Liver (tissue), 9 donors: ENCODE data around the gene MEGF11. TPM values are rescaled to one million over a fixed set of nuclear protein-coding genes. Genes with fewer than 3 reads are reported as not detected.

Experiments
- DNase-seq: peaks from one replicate; pipeline ENCODE4 v3.0.0-alpha.2; 2017; ENCODE audit warnings: low spot score
- H3K27ac ChIP-seq, 2 donors: one replicate each; pipeline ENCODE4 v1.7.0; 2013; ENCODE audit warnings: inconsistent platforms in 2 of 2, low read length in 2 of 2, control low read depth in 1 of 2, low read depth in 1 of 2, mild to moderate bottlenecking in 1 of 2
- H3K27me3 ChIP-seq, 4 donors: one replicate each; pipeline versions ENCODE4 v1.6.1 to v1.7.0; 2013; ENCODE audit warnings: low read length in 3 of 4, inconsistent platforms in 1 of 4, mild to moderate bottlenecking in 1 of 4, moderate library complexity in 1 of 4; ENCODE audit not compliant: control insufficient read depth in 4 of 4, insufficient read depth in 4 of 4
- H3K36me3 ChIP-seq, 4 donors: one replicate each; pipeline versions ENCODE4 v1.6.1 to v1.7.0; 2013; ENCODE audit warnings: low read length in 3 of 4, mild to moderate bottlenecking in 3 of 4, low read depth in 1 of 4, moderate library complexity in 1 of 4; ENCODE audit not compliant: control insufficient read depth in 4 of 4, insufficient read depth in 3 of 4
- H3K4me1 ChIP-seq, 4 donors: one replicate each; pipeline versions ENCODE4 v1.6.1 to v1.7.0; 2013; ENCODE audit warnings: low read length in 3 of 4, mild to moderate bottlenecking in 3 of 4, moderate library complexity in 1 of 4; ENCODE audit not compliant: control insufficient read depth in 4 of 4, insufficient read depth in 4 of 4
- H3K4me3 ChIP-seq, 3 donors: one replicate each; pipeline versions ENCODE4 v1.6.1 to v1.7.0; 2013; ENCODE audit warnings: low read length in 3 of 3, control low read depth in 1 of 3, low read depth in 1 of 3, mild to moderate bottlenecking in 1 of 3
- H3K9ac ChIP-seq, 2 donors: one replicate each; pipeline ENCODE4 v1.7.0; 2013; ENCODE audit warnings: low read length in 2 of 2, mild to moderate bottlenecking in 2 of 2, moderate library complexity in 2 of 2, control low read depth in 1 of 2, low read depth in 1 of 2
- H3K9me3 ChIP-seq, 4 donors: one replicate each; pipeline versions ENCODE4 v1.6.1 to v1.7.0; 2013; ENCODE audit warnings: low read length in 3 of 4; ENCODE audit not compliant: control insufficient read depth in 4 of 4
- EGR1 ChIP-seq, 2 donors: IDR thresholded peaks; 2 replicates each; pipeline ENCODE4 v1.6.1; 2016 to 2018; ENCODE audit warnings: antibody characterized with exemption in 2 of 2, low read depth in 2 of 2
- FOXA1 ChIP-seq: IDR thresholded peaks from 2 replicates; pipeline ENCODE4 v1.6.1; 2016; ENCODE audit warnings: antibody characterized with exemption
- FOXA2 ChIP-seq: IDR thresholded peaks from 2 replicates; pipeline ENCODE4 v1.6.1; 2016; ENCODE audit warnings: antibody characterized with exemption
- GABPA ChIP-seq, 2 donors: IDR thresholded peaks in 1 of 2; conservative IDR thresholded peaks in 1 of 2; 2 replicates each; pipeline ENCODE4 v1.6.1; 2016; ENCODE audit warnings: antibody characterized with exemption in 2 of 2, mild to moderate bottlenecking in 1 of 2, moderate library complexity in 1 of 2
- HNF4A ChIP-seq, 2 donors: conservative IDR thresholded peaks; 2 replicates each; pipeline ENCODE4 v1.6.1; 2016; ENCODE audit warnings: antibody characterized with exemption in 2 of 2, mild to moderate bottlenecking in 2 of 2
- JUND ChIP-seq, 2 donors: IDR thresholded peaks; 2 replicates each; pipeline ENCODE4 v1.6.1; 2016; ENCODE audit warnings: antibody characterized with exemption in 2 of 2
- NR2F2 ChIP-seq: IDR thresholded peaks from 2 replicates; pipeline ENCODE4 v1.6.1; 2016; ENCODE audit warnings: antibody characterized with exemption
- RAD21 ChIP-seq, 2 donors: IDR thresholded peaks; 2 replicates each; pipeline ENCODE4 v1.6.1; 2016; ENCODE audit warnings: antibody characterized with exemption in 2 of 2, mild to moderate bottlenecking in 2 of 2
- RXRA ChIP-seq, 2 donors: IDR thresholded peaks; 2 replicates each; pipeline ENCODE4 v1.6.1; 2017 to 2018; ENCODE audit warnings: antibody characterized with exemption in 2 of 2, mild to moderate bottlenecking in 1 of 2
- SP1 ChIP-seq: IDR thresholded peaks from 2 replicates; pipeline ENCODE4 v1.6.1; 2018; ENCODE audit warnings: antibody characterized with exemption, mild to moderate bottlenecking
- TAF1 ChIP-seq: conservative IDR thresholded peaks from 2 replicates; pipeline ENCODE4 v1.6.1; 2016; ENCODE audit warnings: antibody characterized with exemption, mild to moderate bottlenecking
- YY1 ChIP-seq: IDR thresholded peaks from 2 replicates; pipeline ENCODE4 v1.6.1; 2016; ENCODE audit warnings: antibody characterized with exemption, mild to moderate bottlenecking
- WGBS: extraction: QIAGEN DNeasy Blood & Tissue Kit; methylation state at CpG from one replicate; pipeline ENCODE4 v1.1.7; 2013; 5-methylcytosine and 5-hydroxymethylcytosine counted together
- polyA plus RNA-seq, 2 donors: library from polyadenylated mRNA; stranded (reverse) in 1 of 2; unstranded in 1 of 2; fragments of 200-250 nt in 1 of 2; fragments of >200 nt in 1 of 2; fragmentation: Nextera tagmentation in 1 of 2; extraction: Ambion mirVana in 1 of 2; gene quantifications; one replicate each; pipeline versions ENCODE4 v1.2.1 to v1.2.3, GENCODE V29; 2013 to 2015
- total RNA-seq, 2 donors: library from RNA; depleted of rRNA; stranded (reverse); fragments of >200 nt; gene quantifications; one replicate each; pipeline ENCODE4 v1.2.3, GENCODE V29; 2014
- TF ChIP-seq, protein P1 (sequence below): IDR thresholded peaks from 2 replicates; pipeline ENCODE4 v1.6.1; 2016; ENCODE audit warnings: antibody characterized with exemption
- TF ChIP-seq, protein P2 (sequence below): IDR thresholded peaks from 2 replicates; pipeline ENCODE4 v1.6.1; 2016; ENCODE audit warnings: antibody characterized with exemption, mild to moderate bottlenecking
- TF ChIP-seq, protein P3 (sequence below): IDR thresholded peaks from 2 replicates; pipeline ENCODE4 v1.6.1; 2016; ENCODE audit warnings: antibody characterized with exemption
- TF ChIP-seq, protein P4 (sequence below): fragments of 150-350 bp; IDR thresholded peaks from 2 replicates; pipeline ENCODE4 v1.5.1; 2017; ENCODE audit warnings: improper control_type of control experiment, low read depth, low read length; ENCODE audit not compliant: missing input control
- TF ChIP-seq, protein P5 (sequence below): IDR thresholded peaks from 2 replicates; pipeline ENCODE4 v1.6.1; 2016; ENCODE audit warnings: antibody characterized with exemption
- donor health status: healthy.
- donor health status: healthy.
- donor health status: healthy.
- donor health status: healthy.
- donor health status: healthy.

MEGF11 gene
- total and polyA plus RNA-seq, 4 donors, result under 0.01 to 0.51 (median 0.03) TPM; not detected in 1

DNA sequence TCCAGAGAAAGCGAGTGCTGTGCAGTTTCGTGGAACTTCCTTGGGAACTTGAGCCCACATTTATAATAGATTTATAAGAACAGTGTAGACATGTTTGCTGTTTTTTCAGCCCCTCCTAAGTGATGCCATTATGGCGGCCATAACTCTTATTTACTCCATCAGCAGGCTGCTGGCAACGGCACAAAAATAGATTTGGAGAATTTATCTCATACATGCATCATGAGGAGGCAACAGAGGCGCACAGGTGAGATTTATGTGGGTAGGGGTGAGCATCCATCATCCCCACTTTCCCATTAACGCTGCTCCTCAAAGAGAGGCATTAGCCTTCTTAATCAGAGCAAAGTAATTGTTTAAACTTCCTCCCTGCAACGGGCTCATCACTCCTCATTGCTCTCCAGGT is 201.7 kb downstream of the MEGF11 start:
- H3K36me3 ChIP-seq, result no peaks in the 10 kb centered on the region
- no peaks in the 10 kb centered on the region for H3K27me3 ChIP-seq
- WGBS, result 76% methylated on average over 7 of the region's 7 CpGs
- H3K4me1 ChIP-seq, result no peaks in the 10 kb centered on the region
- no peak overlapping the region for H3K9ac ChIP-seq
- H3K27ac ChIP-seq, result no peak overlapping the region
- DNase-seq, result no peak
- no peak overlapping the region for H3K4me3 ChIP-seq
- TF ChIP-seq, protein P1, sequence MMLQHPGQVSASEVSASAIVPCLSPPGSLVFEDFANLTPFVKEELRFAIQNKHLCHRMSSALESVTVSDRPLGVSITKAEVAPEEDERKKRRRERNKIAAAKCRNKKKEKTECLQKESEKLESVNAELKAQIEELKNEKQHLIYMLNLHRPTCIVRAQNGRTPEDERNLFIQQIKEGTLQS, result no peak
- TF ChIP-seq, protein P2, sequence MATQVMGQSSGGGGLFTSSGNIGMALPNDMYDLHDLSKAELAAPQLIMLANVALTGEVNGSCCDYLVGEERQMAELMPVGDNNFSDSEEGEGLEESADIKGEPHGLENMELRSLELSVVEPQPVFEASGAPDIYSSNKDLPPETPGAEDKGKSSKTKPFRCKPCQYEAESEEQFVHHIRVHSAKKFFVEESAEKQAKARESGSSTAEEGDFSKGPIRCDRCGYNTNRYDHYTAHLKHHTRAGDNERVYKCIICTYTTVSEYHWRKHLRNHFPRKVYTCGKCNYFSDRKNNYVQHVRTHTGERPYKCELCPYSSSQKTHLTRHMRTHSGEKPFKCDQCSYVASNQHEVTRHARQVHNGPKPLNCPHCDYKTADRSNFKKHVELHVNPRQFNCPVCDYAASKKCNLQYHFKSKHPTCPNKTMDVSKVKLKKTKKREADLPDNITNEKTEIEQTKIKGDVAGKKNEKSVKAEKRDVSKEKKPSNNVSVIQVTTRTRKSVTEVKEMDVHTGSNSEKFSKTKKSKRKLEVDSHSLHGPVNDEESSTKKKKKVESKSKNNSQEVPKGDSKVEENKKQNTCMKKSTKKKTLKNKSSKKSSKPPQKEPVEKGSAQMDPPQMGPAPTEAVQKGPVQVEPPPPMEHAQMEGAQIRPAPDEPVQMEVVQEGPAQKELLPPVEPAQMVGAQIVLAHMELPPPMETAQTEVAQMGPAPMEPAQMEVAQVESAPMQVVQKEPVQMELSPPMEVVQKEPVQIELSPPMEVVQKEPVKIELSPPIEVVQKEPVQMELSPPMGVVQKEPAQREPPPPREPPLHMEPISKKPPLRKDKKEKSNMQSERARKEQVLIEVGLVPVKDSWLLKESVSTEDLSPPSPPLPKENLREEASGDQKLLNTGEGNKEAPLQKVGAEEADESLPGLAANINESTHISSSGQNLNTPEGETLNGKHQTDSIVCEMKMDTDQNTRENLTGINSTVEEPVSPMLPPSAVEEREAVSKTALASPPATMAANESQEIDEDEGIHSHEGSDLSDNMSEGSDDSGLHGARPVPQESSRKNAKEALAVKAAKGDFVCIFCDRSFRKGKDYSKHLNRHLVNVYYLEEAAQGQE, result no peak
- TF ChIP-seq RAD21 (IDR thresholded peaks at IDR 0.05), result no peak
- TF ChIP-seq FOXA2, result no peak
- no peak for TF ChIP-seq EGR1 (IDR thresholded peaks at IDR 0.05; ENCODE audit: low read depth in 2 of 2)
- TF ChIP-seq, protein P3, sequence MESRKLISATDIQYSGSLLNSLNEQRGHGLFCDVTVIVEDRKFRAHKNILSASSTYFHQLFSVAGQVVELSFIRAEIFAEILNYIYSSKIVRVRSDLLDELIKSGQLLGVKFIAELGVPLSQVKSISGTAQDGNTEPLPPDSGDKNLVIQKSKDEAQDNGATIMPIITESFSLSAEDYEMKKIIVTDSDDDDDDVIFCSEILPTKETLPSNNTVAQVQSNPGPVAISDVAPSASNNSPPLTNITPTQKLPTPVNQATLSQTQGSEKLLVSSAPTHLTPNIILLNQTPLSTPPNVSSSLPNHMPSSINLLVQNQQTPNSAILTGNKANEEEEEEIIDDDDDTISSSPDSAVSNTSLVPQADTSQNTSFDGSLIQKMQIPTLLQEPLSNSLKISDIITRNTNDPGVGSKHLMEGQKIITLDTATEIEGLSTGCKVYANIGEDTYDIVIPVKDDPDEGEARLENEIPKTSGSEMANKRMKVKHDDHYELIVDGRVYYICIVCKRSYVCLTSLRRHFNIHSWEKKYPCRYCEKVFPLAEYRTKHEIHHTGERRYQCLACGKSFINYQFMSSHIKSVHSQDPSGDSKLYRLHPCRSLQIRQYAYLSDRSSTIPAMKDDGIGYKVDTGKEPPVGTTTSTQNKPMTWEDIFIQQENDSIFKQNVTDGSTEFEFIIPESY, result no peak
- TF ChIP-seq TAF1, result no peak
- TF ChIP-seq, protein P4, sequence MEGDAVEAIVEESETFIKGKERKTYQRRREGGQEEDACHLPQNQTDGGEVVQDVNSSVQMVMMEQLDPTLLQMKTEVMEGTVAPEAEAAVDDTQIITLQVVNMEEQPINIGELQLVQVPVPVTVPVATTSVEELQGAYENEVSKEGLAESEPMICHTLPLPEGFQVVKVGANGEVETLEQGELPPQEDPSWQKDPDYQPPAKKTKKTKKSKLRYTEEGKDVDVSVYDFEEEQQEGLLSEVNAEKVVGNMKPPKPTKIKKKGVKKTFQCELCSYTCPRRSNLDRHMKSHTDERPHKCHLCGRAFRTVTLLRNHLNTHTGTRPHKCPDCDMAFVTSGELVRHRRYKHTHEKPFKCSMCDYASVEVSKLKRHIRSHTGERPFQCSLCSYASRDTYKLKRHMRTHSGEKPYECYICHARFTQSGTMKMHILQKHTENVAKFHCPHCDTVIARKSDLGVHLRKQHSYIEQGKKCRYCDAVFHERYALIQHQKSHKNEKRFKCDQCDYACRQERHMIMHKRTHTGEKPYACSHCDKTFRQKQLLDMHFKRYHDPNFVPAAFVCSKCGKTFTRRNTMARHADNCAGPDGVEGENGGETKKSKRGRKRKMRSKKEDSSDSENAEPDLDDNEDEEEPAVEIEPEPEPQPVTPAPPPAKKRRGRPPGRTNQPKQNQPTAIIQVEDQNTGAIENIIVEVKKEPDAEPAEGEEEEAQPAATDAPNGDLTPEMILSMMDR, result no peak
- TF ChIP-seq HNF4A (conservative IDR thresholded peaks at IDR 0.05), result no peak
- no peak for TF ChIP-seq FOXA1
- TF ChIP-seq JUND (IDR thresholded peaks at IDR 0.05), result no peak
- TF ChIP-seq RXRA (IDR thresholded peaks at IDR 0.05), result no peak
- TF ChIP-seq NR2F2, result no peak
- TF ChIP-seq SP1, result no peak
- no peak for TF ChIP-seq GABPA (IDR thresholded peaks at IDR 0.05 in 1 of 2, conservative IDR thresholded peaks at IDR 0.05 in 1 of 2)
- no peaks in the 10 kb centered on the region for H3K9me3 ChIP-seq

DNA sequence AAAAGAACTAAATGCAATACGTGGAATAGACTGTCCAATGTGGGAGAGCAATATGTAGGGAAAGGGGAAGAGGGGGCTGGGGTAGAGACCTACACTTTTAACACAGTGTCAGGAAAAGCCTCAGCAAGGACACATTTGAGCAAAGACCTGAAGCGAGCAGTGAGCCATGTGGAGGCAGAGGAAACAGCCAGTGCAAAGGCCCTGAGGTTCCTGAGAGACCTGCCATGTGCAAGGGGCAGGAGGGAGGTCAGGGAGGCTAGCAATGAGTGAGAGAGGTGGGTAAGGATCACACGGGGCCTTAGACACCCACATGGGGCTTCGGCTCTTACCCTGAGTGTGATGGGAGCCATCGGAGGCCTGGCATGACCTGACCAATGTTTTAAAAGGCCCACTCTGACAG is 203.3 kb downstream of the MEGF11 start:
- H3K4me1 ChIP-seq, result no peaks in the 10 kb centered on the region
- H3K27ac ChIP-seq, result no peak overlapping the region
- WGBS, result 88% methylated on average over 5 of the region's 5 CpGs
- no peak for DNase-seq
- H3K9me3 ChIP-seq, result no peaks in the 10 kb centered on the region
- no peaks in the 10 kb centered on the region for H3K27me3 ChIP-seq
- H3K4me3 ChIP-seq, result no peak overlapping the region
- H3K9ac ChIP-seq, result no peak overlapping the region
- no peaks in the 10 kb centered on the region for H3K36me3 ChIP-seq
- no peak for TF ChIP-seq HNF4A (conservative IDR thresholded peaks at IDR 0.05)
- TF ChIP-seq, protein P4, result no peak
- TF ChIP-seq FOXA2, result no peak
- TF ChIP-seq FOXA1, result no peak
- no peak for TF ChIP-seq JUND (IDR thresholded peaks at IDR 0.05)
- TF ChIP-seq SP1, result no peak
- no peak for TF ChIP-seq NR2F2
- TF ChIP-seq, protein P1, result no peak
- TF ChIP-seq, protein P5, sequence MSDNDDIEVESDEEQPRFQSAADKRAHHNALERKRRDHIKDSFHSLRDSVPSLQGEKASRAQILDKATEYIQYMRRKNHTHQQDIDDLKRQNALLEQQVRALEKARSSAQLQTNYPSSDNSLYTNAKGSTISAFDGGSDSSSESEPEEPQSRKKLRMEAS, result no peak
- no peak for TF ChIP-seq RXRA (IDR thresholded peaks at IDR 0.05)
- TF ChIP-seq, protein P2, result no peak
- no peak for TF ChIP-seq RAD21 (IDR thresholded peaks at IDR 0.05)
- TF ChIP-seq YY1, result no peak
